RCC 7860 (cell line): ENCODE results near the gene WDR72.

Experiments
- DNase-seq: peaks from one replicate; pipeline ENCODE4 v3.0.0-alpha.2; 2015; ENCODE audit warnings: low spot score
- FAIRE-seq: peaks from 2 replicates; lab custom pipeline; 2012; peaks lifted over from hg19 to GRCh38; lab: Jason Lieb, UNC

The WDR72 gene

DNA sequence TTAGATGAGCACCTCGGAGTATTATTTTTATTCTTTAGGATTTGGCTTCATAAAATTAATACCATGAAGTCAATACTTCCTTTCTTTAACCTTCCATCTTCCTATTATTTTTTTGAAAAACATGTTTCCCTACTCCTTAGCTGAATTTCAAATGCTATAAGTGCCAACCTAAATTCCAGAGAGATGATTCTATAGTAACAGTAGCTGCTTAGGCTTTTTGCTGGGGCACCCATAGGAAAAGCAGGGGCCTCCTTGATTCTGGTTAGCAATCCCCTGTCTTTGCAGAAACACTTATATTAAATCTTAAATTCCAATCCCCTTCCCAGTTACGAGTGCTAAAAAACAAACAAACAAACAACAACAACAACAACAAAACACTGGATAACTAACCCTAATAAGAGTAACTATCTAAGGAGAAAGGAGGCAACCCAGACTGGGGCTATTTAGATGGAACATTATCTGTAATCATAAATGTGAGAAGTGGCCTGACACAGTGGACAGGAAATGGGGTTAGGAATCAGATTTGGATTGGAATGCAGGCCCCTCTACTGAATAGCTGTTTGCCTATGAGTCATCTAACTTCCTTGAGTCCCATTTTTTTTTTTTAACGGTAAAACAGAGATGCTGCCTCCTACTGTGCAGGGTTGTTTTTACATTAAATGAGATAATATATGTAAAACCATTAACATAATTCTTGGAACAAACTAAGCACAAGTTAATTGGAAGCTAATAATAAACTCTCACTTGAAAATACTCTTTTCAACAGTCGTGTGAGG lies 148.1 kb downstream of the WDR72 start:
- peak; percentile 37 for DNase-seq
- FAIRE-seq = no peak

DNA sequence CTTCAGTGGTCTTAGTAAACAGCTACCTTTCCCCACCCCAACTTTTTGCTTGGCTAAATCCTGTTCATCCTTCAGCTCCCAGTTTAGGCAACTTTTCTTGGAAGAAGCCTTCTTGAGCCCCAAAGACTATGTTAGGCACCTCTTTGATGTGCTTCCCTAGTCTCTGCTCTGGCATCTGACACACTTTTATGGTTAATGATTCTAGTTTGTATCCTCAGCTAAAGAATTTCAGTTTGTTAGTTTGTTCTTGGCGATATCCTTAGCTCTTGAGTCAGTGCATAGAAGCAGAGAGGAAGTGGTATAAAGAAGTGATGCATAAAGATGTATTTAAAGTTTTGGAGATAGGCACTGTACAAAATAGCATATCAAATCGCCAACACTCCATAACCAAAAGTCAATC lies 168.4 kb downstream of the WDR72 start:
- FAIRE-seq (peak; percentile 34), DNase-seq (peak; percentile 58)

DNA sequence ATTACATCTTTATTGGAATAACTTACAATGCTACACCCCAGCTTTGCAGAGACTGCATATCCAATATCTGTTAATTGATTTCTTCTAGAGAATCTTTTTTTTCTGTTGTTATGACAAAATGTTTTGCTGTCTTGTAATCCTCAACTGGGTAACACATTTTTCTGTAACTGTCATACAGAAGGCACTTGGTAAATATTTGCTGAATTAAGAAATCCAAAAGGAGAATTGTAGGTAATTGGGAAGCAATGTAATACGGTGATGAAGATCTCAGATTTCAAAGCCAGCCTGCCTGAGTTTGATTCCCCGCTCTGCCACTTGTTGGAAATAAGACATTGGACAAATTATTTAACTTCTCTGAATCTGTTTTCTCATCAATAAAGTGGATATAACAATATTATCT lies 169.1 kb downstream of the WDR72 start:
- DNase-seq (no peak), FAIRE-seq (no peak)

DNA sequence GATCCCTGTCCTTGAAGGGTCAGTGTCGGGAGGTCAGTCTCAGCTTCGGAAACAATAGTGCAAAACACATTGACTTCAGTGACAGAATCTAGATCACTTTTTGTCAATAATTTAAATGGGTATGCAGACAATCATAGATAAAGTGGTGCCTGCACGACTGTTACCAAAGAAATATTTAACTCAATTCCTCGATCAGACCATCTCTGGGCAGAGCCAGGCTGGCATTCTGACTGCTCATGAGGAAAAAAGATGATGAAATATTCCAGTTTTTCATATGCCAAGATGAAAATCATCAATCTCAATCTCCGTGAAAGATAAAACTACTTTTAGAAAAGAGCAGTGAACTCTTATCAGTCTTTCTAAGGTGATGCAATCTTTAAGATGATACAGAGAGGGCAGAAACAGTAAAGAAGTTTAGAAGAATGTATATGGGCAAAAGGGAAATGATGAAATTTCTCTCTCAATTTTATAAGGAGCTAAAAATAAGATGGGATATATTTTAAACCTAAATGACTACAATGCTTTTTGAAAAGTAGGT lies 169.9 kb downstream of the WDR72 start:
- FAIRE-seq (peak; percentile 44), DNase-seq (peak; percentile 12)

DNA sequence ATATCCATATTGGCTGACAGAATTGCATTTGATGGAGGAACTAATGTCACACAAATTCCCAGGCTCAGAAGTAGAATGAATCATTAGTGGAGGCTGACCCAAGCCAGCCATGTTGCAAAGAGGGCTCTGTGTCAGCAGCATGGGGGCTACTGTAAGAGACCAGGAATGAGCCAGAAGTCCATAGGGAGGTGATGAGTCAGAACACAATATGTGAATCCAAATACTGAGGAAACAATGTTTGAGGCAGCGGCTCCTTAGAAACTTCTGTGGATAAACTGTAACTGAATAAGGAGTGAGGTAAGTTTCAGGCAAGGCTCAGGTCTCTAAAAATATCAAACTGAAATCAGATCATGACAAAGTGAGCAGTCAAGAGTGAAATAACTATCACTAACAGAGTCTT lies 170.7 kb downstream of the WDR72 start:
- FAIRE-seq (peak; percentile 89), DNase-seq (peak; percentile 92)

DNA sequence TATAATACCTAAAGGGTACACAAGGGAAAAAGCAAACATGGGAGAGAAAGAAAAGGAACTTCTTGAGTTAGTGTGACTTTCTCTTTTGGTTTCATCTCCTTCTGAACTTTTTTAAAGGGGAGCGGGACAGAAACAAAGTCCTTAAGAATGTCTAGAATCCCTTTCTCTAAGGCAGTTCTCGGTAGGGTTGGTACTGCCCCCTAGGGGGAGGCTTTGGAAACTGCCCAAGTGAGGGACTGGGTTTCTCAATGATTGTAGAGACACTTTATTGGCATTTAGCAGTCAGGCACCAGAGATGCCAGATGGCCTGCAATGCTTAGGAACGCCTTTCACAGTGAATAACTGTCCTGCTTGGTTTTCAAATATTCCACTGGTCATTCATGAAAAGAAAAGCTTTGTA lies 172.7 kb downstream of the WDR72 start:
- FAIRE-seq = no peak
- no peak for DNase-seq

DNA sequence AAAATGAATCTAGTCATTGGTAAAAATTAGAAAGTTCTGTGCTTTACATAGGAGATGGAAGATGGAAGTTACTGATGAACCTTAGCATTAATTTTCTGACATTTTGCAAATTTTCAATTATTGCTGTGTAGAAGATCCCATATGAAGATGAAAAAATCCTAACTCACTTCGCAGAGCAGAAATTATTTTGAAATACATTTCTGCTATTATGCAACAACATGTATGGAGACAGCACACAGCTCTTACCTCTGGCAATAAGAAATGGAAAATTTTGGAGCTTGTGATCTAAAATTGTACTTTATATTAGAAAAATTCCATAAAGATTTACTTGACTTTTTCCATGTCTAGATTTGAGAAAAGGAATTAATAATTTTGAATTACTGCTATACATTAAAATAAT lies 177.9 kb downstream of the WDR72 start:
- FAIRE-seq = no peak
- no peak for DNase-seq

DNA sequence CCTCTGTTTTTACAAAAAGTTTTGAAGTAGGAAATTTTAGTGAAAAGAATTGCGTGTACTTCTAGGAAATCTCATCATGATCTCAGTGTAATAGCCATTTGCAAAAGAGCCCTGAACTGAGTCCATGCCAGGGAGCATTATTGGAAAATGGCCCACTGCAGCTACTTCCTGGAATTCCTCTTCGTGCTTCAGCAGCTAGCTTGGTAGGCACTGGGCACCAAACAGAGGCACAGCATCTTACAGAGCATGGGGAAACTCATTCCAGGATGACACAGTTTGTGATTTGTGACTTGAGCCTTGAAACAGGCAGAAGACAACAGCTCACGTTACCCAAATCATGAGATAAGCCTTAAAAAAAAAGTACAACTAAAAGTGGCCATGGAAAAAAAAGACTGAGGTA lies 179.1 kb downstream of the WDR72 start:
- no peak for FAIRE-seq

DNA sequence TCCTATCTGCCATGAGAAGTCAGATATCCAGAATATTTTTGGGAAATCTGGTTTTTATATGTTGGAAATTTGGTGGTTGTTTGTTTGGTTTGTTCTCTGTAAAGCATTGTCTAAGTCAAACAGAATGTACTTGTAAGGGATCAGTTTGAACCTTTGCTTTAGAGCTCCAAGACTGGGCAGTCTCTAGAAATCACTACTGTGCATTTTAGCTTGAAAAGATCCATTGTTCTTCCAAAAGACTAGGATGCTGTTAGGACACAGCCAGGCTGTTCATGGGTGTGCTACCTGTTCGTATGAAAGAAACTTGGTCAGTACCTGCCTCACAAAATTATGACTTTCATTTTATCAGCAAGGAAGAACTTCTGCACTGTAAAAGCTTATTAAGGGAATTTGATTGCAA lies 182.6 kb downstream of the WDR72 start:
- FAIRE-seq (no peak), DNase-seq (no peak)

More for the DNA sequence above, 179.1 kb downstream of the WDR72 start:
- DNase-seq = no peak

DNA sequence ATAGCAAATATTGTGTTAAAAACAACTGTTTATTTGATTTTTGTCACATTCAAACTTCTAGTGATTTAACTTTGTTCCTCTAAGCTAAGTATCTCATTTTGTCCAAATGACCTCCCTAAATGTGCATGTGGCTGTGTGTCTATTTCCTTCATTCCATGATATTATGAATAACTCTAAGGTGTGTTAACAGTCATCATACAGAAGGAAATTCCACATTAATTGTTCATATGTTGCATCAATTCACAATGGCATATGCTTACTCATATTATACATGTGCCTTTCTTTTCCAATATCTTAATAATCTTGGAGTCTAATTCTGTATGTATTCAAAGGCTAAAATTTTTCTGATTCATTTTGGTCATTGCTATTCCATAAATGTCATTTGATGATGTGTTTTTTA lies 186.4 kb downstream of the WDR72 start:
- no peak for DNase-seq
- FAIRE-seq = no peak

DNA sequence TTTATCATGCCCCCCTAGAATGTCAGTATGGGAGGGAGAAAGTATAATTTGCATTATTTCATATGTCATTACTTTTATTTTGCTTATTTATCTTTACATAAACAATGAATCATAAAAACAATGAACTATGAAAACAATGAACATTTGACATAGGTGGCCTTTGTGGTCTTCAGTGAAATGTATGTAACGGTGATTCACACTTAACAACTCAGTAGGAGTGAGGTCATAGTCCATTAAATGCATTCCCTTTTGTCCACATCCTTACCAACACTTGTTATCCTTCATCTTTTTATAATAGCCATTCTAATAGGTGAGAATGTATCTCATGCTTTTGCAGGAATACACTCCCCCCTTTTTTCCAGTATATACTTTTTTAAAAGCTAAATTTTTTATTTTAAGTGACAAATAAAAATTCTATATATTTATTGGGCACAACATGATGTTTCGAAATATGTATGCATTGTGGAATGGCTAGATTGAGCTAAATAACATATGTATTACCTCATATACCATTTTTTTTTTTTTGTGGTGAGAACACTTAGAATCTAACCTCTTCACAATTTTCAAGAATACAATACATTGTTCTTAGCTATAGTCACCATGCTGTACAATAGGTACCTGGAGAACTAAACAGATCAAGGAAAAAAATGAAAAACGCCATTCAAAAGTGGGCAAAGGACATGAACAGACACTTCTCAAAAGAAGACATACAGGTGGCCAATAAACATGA lies 189.5 kb downstream of the WDR72 start:
- FAIRE-seq (no peak), DNase-seq (peak; percentile 27)

DNA sequence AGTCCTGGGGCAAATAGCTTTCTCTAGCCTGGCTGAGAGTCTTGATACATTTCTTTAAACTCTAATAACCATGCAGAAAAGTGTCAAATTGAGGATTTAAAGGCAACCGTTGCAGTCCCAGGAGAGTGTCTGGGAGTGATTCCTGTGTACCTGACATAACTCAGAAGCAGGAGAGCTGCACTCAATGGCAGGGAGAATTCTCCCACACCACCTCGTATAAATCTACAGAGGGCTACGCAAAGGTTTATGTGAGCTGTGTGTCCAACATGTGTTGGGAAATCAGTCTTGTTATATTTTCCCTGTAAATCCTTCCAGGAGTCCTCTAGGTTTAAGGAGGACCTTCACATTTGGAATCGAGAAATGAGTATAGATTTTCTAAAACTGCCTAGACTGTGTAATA lies 192.6 kb downstream of the WDR72 start:
- no peak for DNase-seq

DNA sequence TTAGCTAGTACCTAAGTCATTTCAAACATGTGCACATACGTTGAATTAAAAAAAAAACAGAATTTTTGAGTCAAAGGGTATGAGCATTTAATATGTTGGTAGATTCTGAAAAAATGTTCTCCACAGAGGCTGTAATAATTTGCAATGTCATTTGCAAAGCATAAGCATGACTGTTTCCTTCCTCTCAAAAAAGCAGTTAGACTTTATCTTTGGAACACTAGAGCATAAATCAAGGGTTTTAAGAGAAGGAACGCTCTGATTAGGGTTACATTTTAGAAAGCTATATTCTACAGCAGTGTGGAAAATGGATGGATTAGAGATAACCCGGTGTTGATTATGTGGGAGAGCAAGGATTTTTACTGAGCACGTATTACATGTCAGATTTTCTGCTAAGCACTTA lies 193.7 kb downstream of the WDR72 start:
- FAIRE-seq (no peak), DNase-seq (no peak)

More for the DNA sequence above, 192.6 kb downstream of the WDR72 start:
- no peak for FAIRE-seq

DNA sequence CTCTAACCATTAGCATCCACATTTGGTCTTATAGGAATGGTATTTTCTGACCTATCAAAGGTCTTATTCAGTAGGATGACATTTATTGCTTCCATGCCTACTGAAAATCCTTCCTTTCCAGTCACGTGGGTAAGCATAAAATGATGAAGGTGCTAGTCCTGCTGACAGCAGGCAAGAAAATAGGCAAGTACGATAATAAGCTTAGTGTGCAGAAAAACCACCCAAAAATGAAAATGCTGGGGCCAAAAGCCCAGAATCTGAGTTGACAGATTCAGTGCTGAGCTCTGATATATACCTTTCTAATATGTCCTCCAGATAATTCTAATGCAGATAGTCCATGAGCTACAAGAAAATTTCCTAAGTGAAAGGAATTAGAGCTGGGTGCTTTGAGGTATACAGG lies 194.8 kb downstream of the WDR72 start:
- DNase-seq (no peak), FAIRE-seq (no peak)

DNA sequence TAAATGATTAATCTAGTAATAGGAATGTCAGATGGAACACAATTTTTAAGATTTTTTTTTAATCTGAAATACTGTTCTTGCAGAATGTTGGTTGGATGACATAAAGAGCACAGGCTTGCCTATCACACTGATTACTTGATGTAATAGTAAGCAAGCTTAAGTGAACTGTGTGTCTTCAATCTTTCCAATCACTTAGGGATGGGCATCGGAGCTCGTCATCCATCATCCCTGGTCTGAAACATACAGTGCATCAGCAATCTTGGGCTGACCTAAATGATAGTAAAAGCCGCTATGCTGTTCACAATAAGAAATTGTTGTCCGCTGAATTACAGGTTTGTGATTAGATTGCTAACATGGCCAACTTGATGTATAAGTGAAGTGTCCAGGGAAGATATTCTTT lies 195.8 kb downstream of the WDR72 start:
- DNase-seq (no peak), FAIRE-seq (no peak)

DNA sequence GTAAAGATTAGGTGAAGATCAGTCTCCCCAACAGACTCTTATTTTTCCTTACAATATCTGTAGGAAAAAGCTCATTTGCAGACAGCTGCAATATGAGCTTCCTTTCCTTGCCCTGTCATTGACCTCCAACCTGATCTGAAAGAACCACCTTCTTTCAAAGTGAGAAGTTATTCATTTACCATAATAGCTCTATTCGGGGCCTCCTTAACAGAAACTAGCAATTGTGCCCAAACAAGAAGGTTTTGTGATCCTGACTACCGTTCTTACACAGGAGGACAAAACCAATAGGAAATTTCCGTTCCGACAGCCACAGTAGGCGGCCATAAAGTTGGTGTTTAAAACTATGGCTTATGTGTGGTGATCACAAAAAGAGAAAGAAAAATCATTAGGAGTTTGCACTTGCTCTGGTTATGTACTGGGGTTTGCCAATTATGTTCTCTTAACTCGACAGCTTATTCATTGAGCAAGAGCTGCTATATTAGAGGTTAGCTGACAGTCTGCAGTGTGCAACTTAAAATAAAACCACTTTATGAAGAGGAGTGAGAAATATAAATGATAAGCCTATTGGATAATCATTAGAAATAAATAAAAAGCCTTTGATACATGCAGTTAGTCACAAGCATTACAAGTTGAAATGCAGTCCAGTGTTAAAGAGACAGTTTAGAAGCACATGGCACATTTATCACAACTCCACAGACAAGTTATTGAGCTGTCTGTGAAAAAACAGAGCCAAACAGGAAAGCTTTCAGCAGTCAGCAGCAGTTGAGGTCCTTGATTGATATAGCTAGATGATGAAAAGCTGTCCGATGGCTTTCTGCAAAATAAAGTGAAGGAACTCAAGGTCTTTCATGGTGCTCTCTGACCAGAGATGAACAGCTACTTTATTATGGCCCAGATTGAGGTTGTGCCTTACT lies 199.8 kb downstream of the WDR72 start:
- no peak for FAIRE-seq

DNA sequence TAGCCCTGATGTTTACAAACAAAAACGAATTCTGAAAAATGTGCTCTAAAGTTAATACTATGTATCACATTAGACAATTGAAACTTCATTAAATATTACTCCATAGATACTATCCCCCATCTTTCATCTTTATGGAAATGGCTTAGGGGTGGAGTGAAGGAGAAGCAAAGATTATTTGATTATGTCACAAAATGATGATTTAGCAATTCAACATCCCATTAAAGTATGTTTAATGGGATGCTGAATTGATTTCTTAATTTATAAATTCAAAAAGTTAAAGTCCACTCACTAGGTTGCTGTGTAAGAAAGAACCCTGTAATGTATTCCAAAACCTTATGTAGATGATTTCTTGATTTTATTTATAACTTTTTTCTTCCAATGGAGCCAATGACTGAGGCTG lies 201.1 kb downstream of the WDR72 start:
- DNase-seq = no peak
- FAIRE-seq = no peak

More for the DNA sequence above, 199.8 kb downstream of the WDR72 start:
- DNase-seq = no peak

DNA sequence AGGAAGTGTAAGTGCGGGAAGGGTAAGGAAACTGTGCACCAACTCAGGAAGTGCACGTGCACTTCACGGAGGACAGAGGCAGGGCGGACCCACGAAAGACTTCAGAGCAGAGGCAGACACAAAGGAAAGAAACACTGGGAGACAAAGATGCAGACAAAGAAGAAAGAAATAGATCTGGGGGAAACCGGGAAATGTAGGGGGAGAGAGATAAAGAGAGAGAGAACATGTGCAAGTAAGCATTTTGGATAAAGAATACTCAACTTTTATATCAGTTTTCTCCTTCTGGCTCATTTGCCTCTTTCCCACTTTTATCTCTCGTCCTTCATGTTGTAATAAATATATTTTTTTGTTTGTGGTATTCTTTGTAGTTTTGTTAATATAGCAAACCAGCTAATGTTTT lies 204.2 kb downstream of the WDR72 start:
- FAIRE-seq = no peak

DNA sequence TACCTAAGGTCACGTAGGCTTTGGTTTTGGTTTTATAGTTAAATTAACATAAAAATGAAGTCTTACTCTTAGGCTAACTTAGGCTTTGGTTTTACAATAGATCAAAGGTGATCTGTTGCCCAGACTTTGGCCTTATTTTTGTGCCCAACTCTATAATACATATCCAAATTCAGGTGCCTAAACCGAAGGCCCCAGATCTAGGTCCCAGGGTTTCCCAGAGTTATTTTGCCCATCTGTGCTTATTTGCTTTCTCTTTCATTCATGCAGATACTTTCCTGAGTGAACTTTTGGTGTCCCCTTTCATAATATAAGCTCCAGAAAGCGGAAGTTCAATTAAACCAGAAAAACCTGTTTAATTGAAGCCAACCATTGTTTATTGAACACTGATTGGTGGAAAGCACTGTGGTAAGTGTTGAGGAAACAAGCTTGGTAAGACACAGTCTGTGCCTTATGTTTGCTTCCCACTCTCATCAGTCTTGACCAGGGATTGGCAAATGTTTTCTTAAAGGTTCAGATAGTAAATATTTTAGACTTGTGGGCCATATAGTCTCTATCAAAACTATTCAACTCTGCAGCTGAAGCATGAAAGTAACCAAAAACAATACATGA lies 209.7 kb downstream of the WDR72 start:
- DNase-seq = no peak

More for the DNA sequence above, 204.2 kb downstream of the WDR72 start:
- DNase-seq = no peak

DNA sequence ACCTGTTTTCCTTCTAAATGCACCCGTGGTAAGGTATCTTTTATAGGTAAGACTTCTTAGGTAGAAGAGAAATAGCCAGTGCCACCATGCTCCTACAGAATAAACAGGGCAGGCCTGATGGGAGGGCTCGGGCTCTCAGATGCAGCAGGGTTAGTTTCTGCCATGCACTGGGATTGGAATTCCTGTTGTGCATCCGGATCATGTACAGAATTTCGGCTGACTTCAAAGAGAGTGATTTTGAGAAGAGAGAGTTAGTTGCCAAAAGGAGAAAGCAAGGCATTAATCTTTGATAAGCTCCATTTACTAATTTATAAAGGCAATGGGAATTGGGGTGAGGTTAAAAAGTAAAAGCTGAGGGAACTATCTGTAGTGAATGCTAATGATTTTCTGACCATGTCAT lies 211.2 kb downstream of the WDR72 start:
- DNase-seq (no peak), FAIRE-seq (no peak)

More for the DNA sequence above, 209.7 kb downstream of the WDR72 start:
- FAIRE-seq = no peak
